Activated T-cell treated with anti-CD3 and anti-CD28 coated beads, Interleukin-2, amount 50 U/mL, for 72 hours (primary cell): ENCODE results near the gene TUBB4B. TPM values are rescaled to one million over a fixed set of nuclear protein-coding genes. Genes with fewer than 3 reads are reported as not detected.
"Not testable (repeated sequence)": the region's sequence is repeated elsewhere in the genome, so short reads cannot be mapped to it uniquely, and the experiment has no call there.

Experiments used
- ATAC-seq, 2 donors: fragments of 150-1000 bp; cut with Tn5 transposase; replicated peaks in 1 of 2; 2 replicates each; pipeline ENCODE4 v1.10.0; 2021; ENCODE audit warnings: moderate library complexity in 2 of 2, mild to moderate bottlenecking in 1 of 2
- DNase-seq, 2 donors: peaks; one replicate each; pipeline ENCODE4 v3.0.0; 2021 to 2022; ENCODE audit warnings: mixed read lengths in 1 of 2
- H3K27ac Mint-ChIP-seq: one replicate; pipeline ENCODE4 v1.8.0; 2022; ENCODE audit warnings: mild to moderate bottlenecking, moderate library complexity, mixed read lengths
- H3K27me3 Mint-ChIP-seq: one replicate; pipeline ENCODE4 v1.8.0; 2022; ENCODE audit warnings: low read depth, mixed read lengths
- H3K36me3 Mint-ChIP-seq, 2 donors: one replicate each; pipeline ENCODE4 v1.8.0; 2022; ENCODE audit warnings: mixed read lengths in 2 of 2, mild to moderate bottlenecking in 1 of 2; ENCODE audit not compliant: insufficient read depth in 2 of 2
- H3K4me1 Mint-ChIP-seq: one replicate; pipeline ENCODE4 v1.8.0; 2022; ENCODE audit warnings: low read depth, mixed read lengths
- H3K4me3 Mint-ChIP-seq, 2 donors: one replicate each; pipeline ENCODE4 v1.8.0; 2022; ENCODE audit warnings: mild to moderate bottlenecking in 2 of 2, mixed read lengths in 2 of 2, moderate library complexity in 2 of 2
- H3K9me3 Mint-ChIP-seq, 2 donors: one replicate each; pipeline ENCODE4 v1.8.0; 2022; ENCODE audit warnings: mixed read lengths in 2 of 2
- total RNA-seq, 2 donors: library from RNA; stranded (reverse); gene quantifications; one replicate each; pipeline ENCODE4 v1.2.3, GENCODE V29; 2022

Gene TUBB4B
- total RNA-seq, 2 donors from 2014 or later, result 122 to 128 TPM

DNA sequence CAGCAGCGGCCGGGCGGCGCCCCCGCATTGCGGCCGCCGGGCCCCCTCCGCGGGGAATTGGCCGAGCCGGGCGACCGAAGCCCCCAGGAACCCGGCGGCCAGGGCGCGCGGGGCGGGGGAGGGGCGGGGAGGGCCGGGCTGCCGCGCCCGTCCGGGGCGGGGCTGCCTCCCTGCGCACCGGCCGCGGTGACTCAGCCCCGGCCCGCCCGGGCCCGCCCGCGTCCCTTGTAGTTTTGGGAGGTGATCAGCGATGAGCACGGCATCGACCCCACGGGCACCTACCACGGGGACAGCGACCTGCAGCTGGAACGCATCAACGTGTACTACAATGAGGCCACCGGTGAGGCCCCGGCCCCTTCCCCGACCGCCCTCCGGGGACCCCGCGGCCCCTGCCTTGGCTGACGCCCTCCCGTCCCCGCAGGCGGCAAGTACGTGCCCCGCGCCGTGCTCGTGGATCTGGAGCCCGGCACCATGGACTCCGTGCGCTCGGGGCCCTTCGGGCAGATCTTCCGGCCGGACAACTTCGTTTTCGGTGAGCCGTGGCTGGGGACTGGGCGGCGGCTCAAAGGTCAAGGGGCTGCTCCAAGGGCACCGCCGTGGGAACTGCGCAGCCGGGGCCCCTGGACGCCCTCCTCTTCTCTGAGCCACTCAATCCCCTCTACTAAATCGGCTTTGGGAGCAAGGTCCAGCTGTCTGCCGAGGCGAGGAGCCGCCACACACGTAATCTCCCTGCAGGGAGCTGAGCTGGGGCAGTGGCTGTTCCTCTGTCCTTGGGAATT lies 592 bp downstream of the TUBB4B start:
- Mint-ChIP-seq H3K4me1 (peaks cover 32% of the 10 kb centered on the region), H3K4me3 (peak overlapping the region; percentile 88 to 91), H3K27me3 (no peaks in the 10 kb centered on the region), H3K9me3 (no peaks in the 10 kb centered on the region), H3K27ac (peak overlapping the region; percentile 93), H3K36me3 (peaks cover 9 to 11% of the 10 kb centered on the region in 2 donors)
- DNase-seq (peak; percentile 75 to 77), ATAC-seq (peak; percentile 24 to 26)

DNA sequence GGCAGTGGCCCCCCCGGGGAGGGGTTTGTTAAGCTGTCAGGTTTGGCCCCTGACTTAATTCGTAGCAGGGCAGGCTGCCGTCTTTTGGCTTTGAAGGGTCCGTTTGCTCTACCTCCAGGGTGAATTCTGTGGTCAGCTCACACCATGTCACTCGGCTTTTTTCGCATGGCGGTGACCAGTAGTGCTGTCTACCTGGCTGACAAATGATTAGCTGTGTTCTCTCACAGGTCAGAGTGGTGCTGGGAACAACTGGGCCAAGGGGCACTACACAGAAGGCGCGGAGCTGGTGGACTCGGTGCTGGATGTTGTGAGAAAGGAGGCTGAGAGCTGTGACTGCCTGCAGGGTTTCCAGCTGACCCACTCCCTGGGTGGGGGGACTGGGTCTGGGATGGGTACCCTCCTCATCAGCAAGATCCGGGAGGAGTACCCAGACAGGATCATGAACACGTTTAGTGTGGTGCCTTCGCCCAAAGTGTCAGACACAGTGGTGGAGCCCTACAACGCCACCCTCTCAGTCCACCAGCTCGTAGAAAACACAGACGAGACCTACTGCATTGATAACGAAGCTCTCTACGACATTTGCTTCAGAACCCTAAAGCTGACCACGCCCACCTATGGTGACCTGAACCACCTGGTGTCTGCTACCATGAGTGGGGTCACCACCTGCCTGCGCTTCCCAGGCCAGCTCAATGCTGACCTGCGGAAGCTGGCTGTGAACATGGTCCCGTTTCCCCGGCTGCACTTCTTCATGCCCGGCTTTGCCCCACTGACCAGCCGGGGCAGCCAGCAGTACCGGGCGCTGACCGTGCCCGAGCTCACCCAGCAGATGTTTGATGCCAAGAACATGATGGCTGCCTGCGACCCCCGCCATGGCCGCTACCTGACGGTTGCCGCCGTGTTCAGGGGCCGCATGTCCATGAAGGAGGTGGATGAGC lies 1.4 kb downstream of the TUBB4B start:
- H3K27me3 Mint-ChIP-seq, result no peaks in the 10 kb centered on the region
- DNase-seq (no peak), ATAC-seq (no peak)
- H3K9me3 Mint-ChIP-seq, result no peaks in the 10 kb centered on the region
- peak overlapping the region; percentile 93 for H3K27ac Mint-ChIP-seq
- peaks cover 9 to 11% of the 10 kb centered on the region in 2 donors for H3K36me3 Mint-ChIP-seq
- peaks cover 32% of the 10 kb centered on the region for H3K4me1 Mint-ChIP-seq
- peak overlapping the region; percentile 85 to 88 for H3K4me3 Mint-ChIP-seq

DNA sequence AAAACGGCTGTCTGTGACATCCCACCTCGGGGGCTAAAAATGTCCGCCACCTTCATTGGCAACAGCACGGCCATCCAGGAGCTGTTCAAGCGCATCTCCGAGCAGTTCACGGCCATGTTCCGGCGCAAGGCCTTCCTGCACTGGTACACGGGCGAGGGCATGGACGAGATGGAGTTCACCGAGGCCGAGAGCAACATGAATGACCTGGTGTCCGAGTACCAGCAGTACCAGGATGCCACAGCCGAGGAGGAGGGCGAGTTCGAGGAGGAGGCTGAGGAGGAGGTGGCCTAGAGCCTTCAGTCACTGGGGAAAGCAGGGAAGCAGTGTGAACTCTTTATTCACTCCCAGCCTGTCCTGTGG lies 2.2 kb downstream of the TUBB4B start:
- Mint-ChIP-seq H3K4me3 (peak overlapping the region; percentile 85 to 88), H3K4me1 (peaks cover 32% of the 10 kb centered on the region), H3K36me3 (peaks cover 9 to 11% of the 10 kb centered on the region in 2 donors), H3K27ac (peak overlapping the region; percentile 93)
- ATAC-seq, DNase-seq, H3K27me3 Mint-ChIP-seq, H3K9me3 Mint-ChIP-seq: not testable (repeated sequence)

DNA sequence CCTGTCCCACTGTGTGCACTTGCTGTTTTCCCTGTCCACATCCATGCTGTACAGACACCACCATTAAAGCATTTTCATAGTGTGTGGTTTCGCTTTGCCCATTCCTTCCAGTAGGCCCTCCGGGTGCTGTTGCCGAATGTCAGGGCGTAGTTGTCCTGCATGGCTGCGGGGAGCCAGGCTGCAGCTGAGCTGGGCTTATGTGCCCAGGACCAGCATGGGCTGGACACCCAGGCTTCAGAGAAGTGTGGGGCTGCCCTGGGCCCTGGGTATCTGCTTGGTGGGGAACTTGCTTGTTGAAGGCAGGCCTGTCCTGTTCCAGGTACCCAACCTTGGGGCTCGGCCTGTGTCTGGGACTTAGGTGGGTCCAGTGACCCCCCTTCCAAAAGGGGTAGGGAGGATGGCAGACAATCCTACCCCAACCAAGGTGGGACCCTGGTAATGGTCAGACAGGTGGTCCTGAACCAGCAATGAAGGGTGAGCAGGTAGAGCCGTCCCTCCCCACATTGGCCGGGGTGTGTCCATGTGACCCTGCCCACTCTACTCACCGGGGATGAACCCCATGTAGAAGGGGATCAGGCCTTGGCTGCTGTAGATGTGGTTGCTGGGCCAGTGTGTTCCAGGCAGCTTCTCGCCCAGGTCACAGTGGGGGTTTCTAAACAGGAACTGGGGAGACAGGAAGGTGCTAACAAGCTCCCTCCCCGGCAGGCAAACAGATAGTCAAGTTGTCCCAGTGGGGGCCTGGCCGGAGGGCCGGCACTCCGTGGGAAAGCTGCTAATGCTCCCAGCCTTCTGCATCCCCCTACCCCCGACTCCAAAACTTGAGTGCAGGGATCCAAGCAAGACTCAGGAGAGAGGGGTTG lies 2.8 kb downstream of the TUBB4B start:
- Mint-ChIP-seq H3K27me3 (no peaks in the 10 kb centered on the region), H3K36me3 (peaks cover 9 to 11% of the 10 kb centered on the region in 2 donors), H3K4me1 (peaks cover 29% of the 10 kb centered on the region), H3K4me3 (peak overlapping the region; percentile 41 to 85), H3K27ac (peak overlapping the region; percentile 28), H3K9me3 (no peaks in the 10 kb centered on the region)
- DNase-seq (no peak), ATAC-seq (no peak)

DNA sequence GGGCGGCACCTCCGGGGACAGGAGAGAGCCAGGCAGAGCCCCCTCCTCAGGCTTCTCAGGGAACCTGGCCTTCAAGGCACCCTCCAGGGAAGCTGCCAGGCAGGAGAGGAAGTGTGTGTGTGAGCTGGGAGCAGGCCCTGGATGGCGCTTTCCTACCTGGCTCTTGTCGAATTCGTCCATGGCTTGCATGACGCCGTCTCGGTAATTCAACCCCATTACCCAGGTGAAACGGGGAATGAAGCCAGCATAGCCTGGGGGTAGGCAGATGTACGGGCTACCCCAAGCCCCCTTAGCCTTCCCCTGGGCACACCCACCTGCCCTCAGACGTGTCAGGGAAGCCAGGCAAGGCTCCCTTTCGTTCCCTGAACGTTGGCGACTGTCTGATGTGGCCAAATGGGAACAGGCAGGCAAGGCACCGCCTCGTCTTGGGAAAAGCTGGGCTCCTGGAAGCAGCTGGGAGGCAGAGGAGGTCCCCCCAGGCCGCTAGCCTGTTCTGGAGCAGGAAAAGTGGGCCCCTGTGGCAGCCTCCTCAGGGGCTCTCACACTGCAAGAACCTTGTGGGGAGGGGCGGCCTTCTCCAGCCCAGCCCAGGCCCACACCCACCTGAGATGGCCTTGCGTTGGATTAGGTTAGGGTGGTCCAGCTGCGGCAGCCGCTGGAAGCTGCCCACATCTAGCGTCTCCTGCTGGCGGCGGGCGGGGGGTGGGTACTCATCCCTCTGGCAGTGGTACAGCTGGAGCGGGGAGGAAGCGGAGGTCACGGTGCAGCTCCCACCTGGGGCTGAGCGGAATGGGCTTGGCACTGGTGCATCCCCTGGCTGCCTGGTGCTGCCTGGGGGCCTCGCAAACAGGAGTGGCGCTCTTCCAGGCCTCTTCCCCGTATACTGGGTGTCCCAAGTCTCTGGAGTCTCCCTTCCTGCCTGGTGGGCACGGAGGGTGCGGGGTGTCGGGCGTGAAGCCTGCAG lies 3.7 kb downstream of the TUBB4B start:
- Mint-ChIP-seq H3K27me3 (no peaks in the 10 kb centered on the region), H3K36me3 (peaks cover 9 to 11% of the 10 kb centered on the region in 2 donors), H3K9me3 (no peaks in the 10 kb centered on the region), H3K27ac (peak overlapping the region; percentile 54), H3K4me3 (peak overlapping the region in 1 of 2 donors; percentile 41), H3K4me1 (peaks cover 24% of the 10 kb centered on the region)
- ATAC-seq (no peak), DNase-seq (peak in 1 of 2 donors; percentile 29)

DNA sequence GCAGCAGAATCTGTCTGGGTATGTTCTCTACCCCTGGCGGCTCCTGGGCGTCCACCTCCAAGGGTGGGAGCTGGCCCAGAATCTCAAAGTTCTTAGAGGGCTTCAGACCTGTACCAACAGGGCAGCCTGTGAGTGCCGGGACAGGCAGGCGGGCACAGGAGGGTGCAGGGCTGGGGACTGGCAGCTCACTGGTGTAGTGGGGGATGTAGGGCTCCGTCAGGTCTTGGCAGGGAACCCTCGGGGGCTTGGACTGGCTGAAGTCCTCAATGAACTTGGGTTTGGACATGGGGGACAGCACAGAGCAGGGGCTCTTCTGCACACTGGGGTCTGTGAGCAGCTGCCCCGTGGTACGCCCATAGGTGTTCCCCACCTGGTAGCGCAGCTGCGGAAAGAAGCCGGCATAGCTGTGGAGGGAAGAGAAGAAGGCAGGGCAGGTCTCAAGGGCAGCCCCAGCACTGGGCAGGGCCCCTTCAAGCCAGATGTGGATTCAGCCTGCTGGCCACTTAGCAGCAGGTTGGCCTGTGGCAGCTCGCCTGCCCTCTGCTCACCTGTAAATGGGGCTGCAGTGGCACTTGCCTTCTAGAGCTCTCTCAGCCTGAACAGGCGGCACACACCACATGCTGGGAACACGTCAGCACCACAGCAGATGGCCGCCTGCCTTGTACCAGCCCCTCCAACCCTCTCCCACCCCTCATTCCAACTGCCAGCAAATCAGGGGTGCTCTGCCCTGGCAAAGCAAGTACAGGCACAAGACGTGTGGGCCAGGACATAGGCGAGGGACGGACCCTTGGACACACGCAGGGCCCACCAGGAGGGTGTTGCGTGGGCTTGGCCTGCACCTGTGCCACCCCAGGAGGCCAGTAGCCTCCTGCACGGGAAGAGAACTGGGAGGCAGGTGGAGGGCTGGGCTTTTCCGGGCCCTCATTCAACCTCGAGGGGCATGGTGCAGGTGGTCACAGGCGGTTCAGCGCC lies 4.6 kb downstream of the TUBB4B start:
- peak in 1 of 2 donors; percentile 0 for ATAC-seq
- H3K9me3 Mint-ChIP-seq, result no peaks in the 10 kb centered on the region
- no peak for DNase-seq
- H3K4me3 Mint-ChIP-seq, result no peak overlapping the region
- peaks cover 9 to 11% of the 10 kb centered on the region in 2 donors for H3K36me3 Mint-ChIP-seq
- no peaks in the 10 kb centered on the region for H3K27me3 Mint-ChIP-seq
- H3K27ac Mint-ChIP-seq, result peak overlapping the region; percentile 54
- peaks cover 24% of the 10 kb centered on the region for H3K4me1 Mint-ChIP-seq

DNA sequence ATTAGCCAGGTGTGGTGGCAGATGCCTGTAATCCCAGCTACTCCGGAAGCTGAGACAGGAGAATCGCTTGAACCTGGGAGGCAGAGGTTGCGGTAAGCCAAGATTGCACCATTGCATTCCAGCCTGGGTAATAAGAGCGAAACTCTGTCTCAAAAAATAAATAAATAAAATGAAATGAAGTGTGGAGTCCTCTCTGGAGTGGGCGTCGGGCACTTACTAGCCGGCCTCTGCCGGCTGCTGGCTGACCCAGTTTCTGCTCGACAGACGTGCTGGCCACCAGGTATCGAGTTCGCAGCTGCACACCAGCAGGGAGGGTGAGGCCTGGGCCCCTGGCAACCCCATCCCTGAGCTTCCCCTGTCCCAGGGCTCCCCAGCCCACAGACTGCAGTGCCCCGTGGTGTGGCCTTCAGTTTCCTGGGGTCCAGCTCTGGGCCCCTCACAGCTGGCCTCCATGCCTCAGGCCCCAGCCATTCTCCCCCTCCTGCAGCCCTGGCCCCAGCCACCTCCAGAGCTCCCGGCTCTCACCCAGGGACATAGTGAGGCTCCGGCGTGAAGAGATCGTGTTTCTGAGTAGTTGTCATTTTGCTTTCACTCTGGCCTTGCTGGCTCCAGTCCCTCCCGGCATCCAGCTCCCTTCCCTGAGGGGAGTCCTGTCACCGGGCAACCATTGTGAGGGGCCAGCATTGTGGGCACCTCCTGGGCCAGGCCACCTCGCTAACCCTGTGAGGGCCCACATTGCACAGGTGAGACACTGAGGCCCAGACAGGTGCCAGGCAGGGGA lies 6.2 kb downstream of the TUBB4B start:
- peak in 1 of 2 donors; percentile 3 for ATAC-seq
- Mint-ChIP-seq H3K9me3 (no peaks in the 10 kb centered on the region), H3K27ac (no peak overlapping the region)

DNA sequence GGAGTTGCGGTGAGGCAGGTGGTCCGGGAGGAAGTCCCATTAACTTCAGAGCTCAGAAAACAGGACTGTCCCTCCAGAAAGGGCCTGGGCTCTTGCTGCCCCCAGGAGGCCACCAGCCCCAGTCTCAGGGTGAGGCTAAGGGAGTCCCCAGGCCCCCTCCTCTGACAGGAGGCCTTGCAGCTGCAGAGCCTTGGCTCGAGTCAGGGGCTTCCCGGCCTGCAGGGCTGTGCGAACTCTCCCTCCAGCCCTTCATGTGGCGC lies 6.8 kb downstream of the TUBB4B start:
- no peaks in the 10 kb centered on the region for H3K9me3 Mint-ChIP-seq
- H3K4me1 Mint-ChIP-seq, result peaks cover 16% of the 10 kb centered on the region
- peaks cover 2% of the 10 kb centered on the region in 2 donors for H3K36me3 Mint-ChIP-seq
- ATAC-seq (no peak), DNase-seq (no peak)
- no peak overlapping the region for H3K4me3 Mint-ChIP-seq
- H3K27ac Mint-ChIP-seq, result no peak overlapping the region
- H3K27me3 Mint-ChIP-seq, result no peaks in the 10 kb centered on the region

More for the DNA sequence above, 6.2 kb downstream of the TUBB4B start:
- H3K27me3 Mint-ChIP-seq, result no peaks in the 10 kb centered on the region
- no peak for DNase-seq
- no peak overlapping the region for H3K4me3 Mint-ChIP-seq
- H3K36me3 Mint-ChIP-seq, result peaks cover 5 to 7% of the 10 kb centered on the region in 2 donors
- peaks cover 21% of the 10 kb centered on the region for H3K4me1 Mint-ChIP-seq

DNA sequence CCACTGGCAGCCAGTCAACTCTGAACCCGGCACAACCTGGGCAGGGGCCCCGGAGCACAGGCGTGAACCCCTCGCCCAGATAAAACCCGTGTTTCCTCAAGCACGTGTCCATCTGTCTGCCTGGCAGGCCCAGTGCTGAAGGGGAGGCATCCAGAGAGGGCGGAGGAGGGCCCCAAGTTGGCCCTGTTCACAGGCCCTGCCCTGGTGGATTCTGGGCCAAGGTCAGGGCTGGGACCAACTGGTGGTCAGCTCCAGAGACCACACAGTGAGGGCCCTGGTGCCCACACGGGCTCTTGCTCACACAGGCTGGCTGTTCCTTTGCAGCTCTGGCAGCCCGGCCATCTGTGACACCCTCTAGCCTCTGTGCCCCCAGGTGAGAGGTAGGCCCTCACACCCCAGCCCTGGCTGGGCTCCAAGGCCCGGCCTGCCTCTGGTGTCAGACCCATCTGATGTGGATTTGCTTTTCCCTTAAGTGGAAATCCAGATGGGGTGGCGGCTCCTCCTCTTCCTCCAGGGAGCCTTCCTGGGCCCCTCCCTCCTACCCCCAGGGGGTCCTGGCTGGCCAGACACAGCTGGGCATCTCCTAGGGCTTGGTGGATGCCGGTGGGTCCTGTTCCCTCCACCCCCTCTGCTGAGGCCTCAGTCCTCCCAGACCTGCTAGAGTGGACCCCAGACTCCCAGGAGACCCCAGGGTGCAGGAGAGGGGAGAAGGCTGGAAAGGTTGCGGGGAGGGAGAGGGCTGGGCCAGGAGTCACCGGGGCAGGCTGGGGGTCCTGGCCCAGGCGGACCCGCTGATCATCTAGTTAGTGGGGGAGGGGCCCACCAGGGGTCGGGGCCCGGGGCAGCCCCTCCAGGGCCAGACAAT lies 9.5 kb downstream of the TUBB4B start:
- no peak for ATAC-seq
- Mint-ChIP-seq H3K4me3 (no peak overlapping the region), H3K36me3 (no peaks in the 10 kb centered on the region)

DNA sequence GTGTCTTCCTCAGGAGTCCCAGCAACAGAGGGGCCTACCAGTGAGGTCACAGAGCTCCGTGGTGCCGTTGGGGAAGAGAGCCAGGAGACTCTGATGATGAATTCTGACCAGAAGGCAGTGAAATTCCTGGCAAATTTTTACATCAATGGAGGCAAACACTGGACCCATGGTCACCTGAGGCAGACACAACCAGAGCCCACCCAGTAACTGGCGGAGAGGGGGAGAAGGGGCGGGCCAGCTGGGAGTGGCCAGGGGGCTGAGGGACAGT lies 10.0 kb downstream of the TUBB4B start, which contains the start of gene STPG3:
TSS of gene STPG3 (plus strand) at position 93 of the 268 bp plus-strand sequence. CDS start at position 94, 1 bp downstream.
- no peak within 1 kb of the TSS for H3K27ac Mint-ChIP-seq

More for the DNA sequence above, 9.5 kb downstream of the TUBB4B start:
- Mint-ChIP-seq H3K27ac (no peak overlapping the region), H3K9me3 (no peaks in the 10 kb centered on the region), H3K4me1 (peaks cover 6% of the 10 kb centered on the region), H3K27me3 (no peaks in the 10 kb centered on the region)
- DNase-seq, result no peak

More for the DNA sequence above, 10.0 kb downstream of the TUBB4B start, which contains the start of gene STPG3:
- Mint-ChIP-seq H3K27me3 (no peaks in the 10 kb centered on the region), H3K36me3 (no peaks in the 10 kb centered on the region), H3K4me3 (no peak within 1 kb of the TSS), H3K4me1 (peaks cover 9% of the 10 kb centered on the region), H3K9me3 (no peaks in the 10 kb centered on the region)
- DNase-seq (no peak), ATAC-seq (no peak)
